Bronchial epithelial cell (primary cell): ENCODE results near the gene ENC1. TPM values are rescaled to one million over a fixed set of nuclear protein-coding genes. Genes with fewer than 3 reads are reported as not detected.

Experiments
- DNase-seq: peaks from one replicate; pipeline ENCODE4 v3.0.0-alpha.2; 2010; ENCODE audit warnings: low read depth
- FAIRE-seq: peaks from 2 replicates; lab custom pipeline; 2011; peaks lifted over from hg19 to GRCh38; lab: Jason Lieb, UNC
- H3K27me3 ChIP-seq: 2 replicates; pipeline ENCODE4 v1.5.1; 2011; ENCODE audit warnings: low read length; ENCODE audit not compliant: control insufficient read depth, insufficient read depth
- H3K36me3 ChIP-seq: 2 replicates; pipeline ENCODE4 v1.5.1; 2011; ENCODE audit warnings: low read length; ENCODE audit not compliant: control insufficient read depth, insufficient read depth
- H3K4me3 ChIP-seq: 2 replicates; pipeline ENCODE4 v1.5.1; 2011; ENCODE audit warnings: mild to moderate bottlenecking, low read depth, low read length, control low read depth
- CTCF ChIP-seq: IDR thresholded peaks from 2 replicates; pipeline ENCODE4 v1.5.1; 2011; ENCODE audit warnings: mild to moderate bottlenecking, moderate library complexity, low read length, control low read depth, inconsistent platforms; ENCODE audit not compliant: insufficient read depth, severe bottlenecking
- total RNA-seq: library from RNA; depleted of rRNA; stranded (reverse); fragments of >200 nt; gene quantifications from 2 replicates; pipeline ENCODE4 v1.2.1, GENCODE V29; 2014

ENC1 gene
- total RNA-seq, 1 donor from 2014 or later, result 3.9 TPM

DNA sequence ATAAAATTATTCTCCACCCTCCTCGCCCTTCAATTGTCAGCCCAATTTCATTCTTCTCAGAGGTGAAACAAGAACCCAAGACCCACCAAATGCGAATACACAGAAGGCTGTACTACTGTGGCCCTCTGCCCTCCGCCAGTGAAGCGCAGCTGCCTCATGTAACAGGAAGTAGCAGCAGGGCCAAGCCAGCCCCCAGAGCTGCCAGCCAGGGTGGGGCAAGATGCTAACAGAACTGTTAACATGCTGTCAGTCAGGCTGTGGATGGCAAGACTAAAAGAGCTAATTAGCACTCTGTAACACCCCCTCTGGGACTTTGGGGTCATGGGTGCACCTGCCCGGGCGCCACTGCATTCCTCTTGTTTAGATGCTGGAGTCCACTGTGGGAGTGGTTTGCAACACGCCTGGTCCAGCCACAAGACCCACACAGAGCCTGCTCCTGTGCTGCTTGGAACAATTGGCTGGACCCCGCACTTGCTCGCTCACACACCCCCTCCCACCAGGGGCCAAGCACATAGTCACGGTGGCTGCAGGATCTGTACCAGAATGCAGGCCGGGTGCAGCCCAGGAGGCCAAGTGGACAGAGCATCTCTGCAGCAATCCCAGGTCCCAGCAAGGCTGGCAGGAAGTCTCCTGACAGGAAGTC lies 30.0 kb upstream of the ENC1 start:
- Histone ChIP-seq H3K36me3 (no peaks in the 10 kb centered on the region), H3K27me3 (no peaks in the 10 kb centered on the region), H3K4me3 (no peak overlapping the region)
- FAIRE-seq, result no peak
- TF ChIP-seq CTCF, result no peak
- no peak for DNase-seq

DNA sequence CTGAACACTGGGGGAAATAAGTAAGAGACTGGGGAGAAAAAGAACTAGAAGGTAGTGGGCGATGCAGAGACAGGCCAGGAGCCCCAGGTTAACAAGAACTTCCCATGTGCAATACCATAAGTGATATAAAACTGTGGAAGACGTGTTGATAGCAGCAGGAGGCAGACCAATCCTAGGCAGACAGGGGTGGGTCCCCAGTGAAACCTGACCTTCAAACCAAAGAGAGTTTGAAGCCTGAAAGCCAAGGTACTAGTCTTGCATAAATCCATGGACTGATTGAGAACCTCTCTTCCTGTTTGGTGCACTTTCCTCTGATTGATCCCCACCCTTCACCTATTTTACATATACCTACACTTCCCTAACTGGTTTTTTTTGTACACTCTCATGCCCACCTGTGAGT lies 29.3 kb upstream of the ENC1 start:
- DNase-seq, result no peak
- Histone ChIP-seq H3K27me3 (no peaks in the 10 kb centered on the region), H3K36me3 (no peaks in the 10 kb centered on the region), H3K4me3 (no peak overlapping the region)
- peak; percentile 18 for FAIRE-seq
- no peak for TF ChIP-seq CTCF

- FAIRE-seq (no peak), DNase-seq (no peak)
- no peaks in the 10 kb centered on the region for H3K36me3 ChIP-seq
- H3K4me3 ChIP-seq, result no peak overlapping the region
- no peak for TF ChIP-seq CTCF
- no peaks in the 10 kb centered on the region for H3K27me3 ChIP-seq
These were observed 26.9 kb upstream of the ENC1 start for GRCh38 chr5:74667396-74667795.

DNA sequence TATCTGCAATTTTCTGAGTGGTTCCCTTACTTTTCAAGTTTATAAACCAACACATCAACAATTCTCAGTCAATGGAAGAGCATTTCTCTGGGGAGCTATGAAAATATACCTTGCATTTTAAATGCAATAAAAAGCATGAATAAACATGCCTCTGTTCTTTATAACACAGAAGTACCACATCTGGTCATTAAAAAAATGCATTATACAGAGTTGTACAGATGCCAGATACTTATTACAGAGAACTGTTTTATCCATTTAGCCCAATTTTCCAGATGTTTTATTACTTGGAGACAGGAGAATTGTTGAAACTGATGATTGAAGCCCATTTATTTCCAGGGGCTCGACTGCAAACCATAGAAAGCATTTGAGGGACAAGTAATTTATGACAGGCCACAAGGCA lies 25.3 kb upstream of the ENC1 start:
- TF ChIP-seq CTCF, result no peak
- no peak overlapping the region for H3K4me3 ChIP-seq
- no peaks in the 10 kb centered on the region for H3K27me3 ChIP-seq
- no peak for DNase-seq
- FAIRE-seq, result no peak
- H3K36me3 ChIP-seq, result no peaks in the 10 kb centered on the region

DNA sequence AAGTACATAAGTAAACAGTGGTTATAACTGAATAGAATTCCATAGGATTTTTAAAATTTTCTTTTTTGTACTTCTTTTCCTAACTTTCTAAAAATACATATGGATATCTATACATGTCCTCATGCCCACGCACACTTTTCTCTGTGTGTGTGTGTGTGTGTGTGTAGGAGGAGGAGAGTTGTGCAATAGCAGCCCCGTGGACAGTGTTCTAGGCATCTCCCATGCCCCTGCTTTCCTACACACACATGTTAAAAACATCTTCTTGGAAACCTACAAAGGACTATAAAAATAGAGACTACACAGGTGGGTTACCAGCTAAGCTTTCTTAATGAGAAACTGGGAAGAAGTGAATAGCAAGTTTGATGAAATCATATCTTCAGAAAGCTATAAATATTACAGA lies 24.7 kb upstream of the ENC1 start:
- Histone ChIP-seq H3K4me3 (no peak overlapping the region), H3K27me3 (no peaks in the 10 kb centered on the region), H3K36me3 (no peaks in the 10 kb centered on the region)
- DNase-seq (no peak), FAIRE-seq (no peak)
- no peak for TF ChIP-seq CTCF

- Histone ChIP-seq H3K36me3 (no peaks in the 10 kb centered on the region), H3K27me3 (no peaks in the 10 kb centered on the region), H3K4me3 (no peak overlapping the region)
- FAIRE-seq, result no peak
- no peak for TF ChIP-seq CTCF
- DNase-seq, result no peak
These were observed 24.0 kb upstream of the ENC1 start for GRCh38 chr5:74664551-74664950.
